Fibroblast of skin of abdomen (primary cell): ENCODE measurements around the gene TMTC2.
"Not testable (repeated sequence)": the region's sequence is repeated elsewhere in the genome, so short reads cannot be mapped to it uniquely, and the experiment has no call there.

Experiments used
- DNase-seq: peaks from one replicate; pipeline ENCODE4 v3.0.0-alpha.2; 2013

Gene TMTC2

GRCh38 chr12:82793751-82794281 lies 107.1 kb downstream of the TMTC2 start:
- no peak for DNase-seq

GRCh38 chr12:82797480-82797879 lies 110.8 kb downstream of the TMTC2 start:
- no peak for DNase-seq

DNA sequence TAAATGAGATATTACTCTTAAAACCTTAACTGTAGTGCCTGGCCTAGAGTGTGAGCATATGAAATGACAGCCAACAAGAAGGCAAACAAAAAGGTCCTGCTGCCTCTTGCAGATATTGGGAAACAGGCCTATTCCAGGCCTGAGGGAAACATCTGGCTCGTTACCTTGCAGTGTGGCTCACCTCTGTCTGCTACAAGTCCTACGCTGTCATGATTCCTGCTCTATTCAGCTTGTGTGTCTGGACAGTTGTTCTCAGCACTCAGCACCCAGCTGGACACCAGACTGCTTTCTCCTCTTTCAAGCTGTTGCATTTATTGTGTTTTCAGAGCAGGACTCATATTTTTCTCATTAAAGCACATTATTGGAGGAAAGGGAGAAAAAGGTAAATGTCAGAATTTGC lies 113.5 kb downstream of the TMTC2 start:
- no peak for DNase-seq

GRCh38 chr12:82801951-82802610 lies 115.4 kb downstream of the TMTC2 start:
- no peak for DNase-seq

- no peak for DNase-seq
These were observed 116.5 kb downstream of the TMTC2 start for GRCh38 chr12:82803201-82803600.

- no peak for DNase-seq
These were observed 117.9 kb downstream of the TMTC2 start for GRCh38 chr12:82804601-82805000.

DNA sequence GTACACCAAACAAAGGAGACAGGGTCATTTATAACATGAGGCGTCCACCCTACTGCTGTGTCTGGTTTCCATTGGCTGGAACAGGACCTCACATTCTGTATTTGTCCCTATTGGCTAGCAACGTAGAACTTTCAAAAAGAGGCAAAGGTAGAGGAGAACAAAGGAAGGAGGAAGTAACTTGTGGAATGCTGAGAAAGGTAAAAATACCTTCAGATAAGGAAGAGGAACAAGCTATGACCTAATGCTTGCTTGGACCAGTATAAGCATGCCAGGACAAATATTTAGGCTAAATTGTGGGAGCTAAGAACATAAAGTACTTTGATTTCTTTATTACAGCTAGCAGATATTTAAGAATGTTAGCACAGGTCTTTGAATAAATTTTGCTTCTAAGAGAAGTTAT lies 118.3 kb downstream of the TMTC2 start:
- DNase-seq, result not testable (repeated sequence)

GRCh38 chr12:82805812-82806497 lies 119.2 kb downstream of the TMTC2 start:
- peak; percentile 39 for DNase-seq

- DNase-seq, result no peak
These were observed 120.5 kb downstream of the TMTC2 start for GRCh38 chr12:82807132-82807737.

DNA sequence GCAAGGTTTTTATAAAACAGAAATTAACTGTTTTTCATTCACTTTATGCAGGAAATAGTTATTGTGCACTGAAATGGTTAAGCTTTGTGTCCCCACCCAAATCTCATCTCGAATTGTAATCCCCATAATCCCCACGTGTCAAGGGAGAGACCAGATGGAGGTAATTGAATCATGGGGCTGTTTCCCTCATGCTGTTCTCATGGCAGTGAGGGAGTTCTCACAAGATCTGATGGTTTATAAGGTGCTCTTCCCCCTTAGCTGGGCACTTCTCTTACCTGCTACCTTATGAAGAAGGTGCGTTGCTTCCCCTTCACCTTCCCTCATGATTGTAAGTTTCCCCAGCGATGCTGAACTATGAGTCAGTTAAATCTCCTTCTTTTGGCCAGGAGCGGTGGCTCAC lies 123.9 kb downstream of the TMTC2 start:
- DNase-seq, result no peak

DNA sequence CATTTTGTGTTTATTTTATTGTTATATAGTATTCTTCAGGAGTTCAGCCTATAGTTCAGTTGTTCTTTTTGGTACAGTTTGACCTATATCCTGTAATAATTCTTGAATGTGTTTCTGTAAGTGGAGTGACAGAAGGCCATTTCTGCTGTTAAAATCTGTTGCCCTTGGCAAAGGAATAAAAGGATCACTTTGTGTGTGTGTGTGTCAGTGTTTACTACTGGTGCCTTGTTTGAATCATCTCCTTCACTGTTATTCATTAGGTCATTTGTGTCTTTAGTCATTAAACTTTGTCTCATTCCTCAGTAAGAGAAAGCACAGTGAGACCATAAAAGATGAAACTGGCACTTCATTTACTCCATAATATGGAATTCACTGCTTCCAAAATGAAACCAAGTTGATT lies 130.7 kb downstream of the TMTC2 start:
- DNase-seq, result no peak

- no peak for DNase-seq
These were observed 131.7 kb downstream of the TMTC2 start for GRCh38 chr12:82818271-82819035.

DNA sequence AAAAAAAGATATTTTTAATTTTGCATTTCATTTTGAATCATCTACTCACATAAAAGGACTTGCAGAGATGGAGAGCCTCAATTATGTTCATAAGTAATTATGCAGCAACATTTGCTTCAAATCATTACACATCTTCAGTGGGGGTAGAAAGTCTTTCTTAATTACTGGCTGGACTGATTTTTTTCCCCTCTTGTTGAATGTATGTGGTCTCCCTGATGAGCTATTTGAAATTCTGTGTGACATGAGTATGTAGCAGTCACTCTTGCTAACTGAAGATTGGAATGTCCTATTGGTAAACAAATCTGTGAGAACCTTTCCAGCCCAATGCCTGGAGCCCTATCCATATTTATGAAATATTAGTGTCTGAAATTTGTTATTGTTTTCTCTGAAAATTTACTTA lies 139.8 kb downstream of the TMTC2 start:
- DNase-seq, result no peak

GRCh38 chr12:82832096-82832495 lies 145.4 kb downstream of the TMTC2 start:
- no peak for DNase-seq

- no peak for DNase-seq
These were observed 146.3 kb downstream of the TMTC2 start for GRCh38 chr12:82832981-82833380.

DNA sequence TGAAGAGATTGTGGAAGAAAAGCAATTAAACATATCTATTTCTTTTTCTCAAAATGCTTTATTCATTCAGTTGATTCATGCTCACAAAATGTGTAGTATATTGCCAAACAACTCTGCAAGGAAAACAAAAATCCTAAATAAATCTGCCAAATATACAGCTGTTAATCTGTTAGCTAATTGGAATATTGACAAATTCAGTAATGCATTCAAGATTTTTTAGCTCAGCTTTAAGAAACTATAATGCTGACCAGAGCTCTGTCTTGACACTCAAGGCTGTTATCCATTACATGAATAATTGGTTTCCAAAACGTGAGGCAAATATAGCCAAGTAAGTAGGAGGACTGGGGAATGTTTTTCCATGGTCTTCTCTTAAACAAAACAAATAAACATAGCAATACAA lies 146.8 kb downstream of the TMTC2 start:
- peak; percentile 23 for DNase-seq

DNA sequence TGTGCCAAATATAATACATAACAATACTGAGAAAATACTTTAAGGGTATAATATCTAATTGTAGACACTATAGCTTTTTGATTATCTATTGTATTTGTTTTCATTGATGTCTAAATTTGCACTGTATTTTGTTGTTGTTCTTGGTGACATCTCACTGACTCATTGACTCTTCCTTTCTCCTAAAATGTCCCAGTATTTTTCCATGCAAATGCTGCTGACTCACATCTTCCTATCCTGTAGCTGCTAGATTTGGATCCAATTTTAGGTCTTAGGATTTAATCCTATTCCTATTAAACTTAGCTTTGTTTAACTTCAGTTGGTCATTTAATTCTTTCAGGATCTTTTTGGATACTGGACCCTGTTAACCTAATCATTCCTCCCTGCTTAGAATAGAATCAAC lies 148.5 kb downstream of the TMTC2 start:
- peak; percentile 24 for DNase-seq

- no peak for DNase-seq
These were observed 151.4 kb downstream of the TMTC2 start for GRCh38 chr12:82838131-82838551.

GRCh38 chr12:82838827-82839226 lies 152.1 kb downstream of the TMTC2 start:
- no peak for DNase-seq

- no peak for DNase-seq
These were observed 153.1 kb downstream of the TMTC2 start for GRCh38 chr12:82839796-82840195.

- peak; percentile 30 for DNase-seq
These were observed 154.8 kb downstream of the TMTC2 start for GRCh38 chr12:82841487-82841904.

DNA sequence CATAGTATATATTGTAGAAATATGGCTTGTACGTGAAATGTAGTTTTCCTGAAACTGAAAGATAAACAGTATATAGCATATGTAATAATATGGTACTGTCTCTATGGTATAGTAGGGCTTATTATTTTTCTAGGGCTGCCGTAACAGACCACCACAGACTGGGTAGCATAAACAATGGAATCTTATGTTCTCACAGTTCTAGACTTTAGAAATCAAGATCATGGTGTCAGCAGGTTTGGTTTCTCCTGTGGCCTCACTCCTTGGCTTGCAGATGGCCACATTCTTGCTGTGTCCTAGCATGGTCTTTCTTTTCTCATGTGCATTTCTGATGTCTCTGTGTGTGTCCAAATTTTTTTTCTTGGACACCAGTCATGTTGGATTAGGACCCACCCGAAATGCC lies 155.8 kb downstream of the TMTC2 start:
- no peak for DNase-seq

GRCh38 chr12:82845076-82845475 lies 158.4 kb downstream of the TMTC2 start:
- not testable (repeated sequence) for DNase-seq
